PC-9 (cell line): ENCODE measurements around the gene GSTA3.

Experiments used
- EZH2 ChIP-seq: fragments of 200-600 bp; sonication (generic); IDR thresholded peaks from 2 replicates; pipeline ENCODE4 v1.8.0; 2017; ENCODE audit warnings: antibody characterized with exemption, low read depth
- TF ChIP-seq, protein P1 (sequence below): fragments of 200-600 bp; sonication (generic); conservative IDR thresholded peaks from 2 replicates; pipeline ENCODE4 v1.6.1; 2017; ENCODE audit warnings: mixed run types, antibody characterized with exemption, mild to moderate bottlenecking, moderate library complexity

DNA sequence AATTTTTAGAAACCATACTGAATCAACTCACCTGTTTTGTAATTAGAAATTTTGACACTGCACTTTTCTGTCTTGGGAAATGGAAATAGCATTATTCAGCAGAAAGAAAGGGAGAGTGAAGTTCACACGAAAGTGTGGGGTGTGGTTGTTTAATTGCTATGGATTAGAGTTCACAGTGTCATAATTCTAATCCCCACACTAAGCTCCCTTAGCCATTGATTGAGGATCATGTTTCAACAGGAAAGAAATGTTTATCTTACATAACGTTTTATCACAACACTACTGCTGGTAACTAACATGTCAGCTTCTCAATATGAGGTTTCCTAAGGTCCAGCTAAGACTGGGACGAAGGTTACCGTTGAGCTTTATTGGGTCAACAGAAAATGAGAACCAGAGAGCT lies 37.5 kb downstream of the GSTA3 start:
- TF ChIP-seq, protein P1, sequence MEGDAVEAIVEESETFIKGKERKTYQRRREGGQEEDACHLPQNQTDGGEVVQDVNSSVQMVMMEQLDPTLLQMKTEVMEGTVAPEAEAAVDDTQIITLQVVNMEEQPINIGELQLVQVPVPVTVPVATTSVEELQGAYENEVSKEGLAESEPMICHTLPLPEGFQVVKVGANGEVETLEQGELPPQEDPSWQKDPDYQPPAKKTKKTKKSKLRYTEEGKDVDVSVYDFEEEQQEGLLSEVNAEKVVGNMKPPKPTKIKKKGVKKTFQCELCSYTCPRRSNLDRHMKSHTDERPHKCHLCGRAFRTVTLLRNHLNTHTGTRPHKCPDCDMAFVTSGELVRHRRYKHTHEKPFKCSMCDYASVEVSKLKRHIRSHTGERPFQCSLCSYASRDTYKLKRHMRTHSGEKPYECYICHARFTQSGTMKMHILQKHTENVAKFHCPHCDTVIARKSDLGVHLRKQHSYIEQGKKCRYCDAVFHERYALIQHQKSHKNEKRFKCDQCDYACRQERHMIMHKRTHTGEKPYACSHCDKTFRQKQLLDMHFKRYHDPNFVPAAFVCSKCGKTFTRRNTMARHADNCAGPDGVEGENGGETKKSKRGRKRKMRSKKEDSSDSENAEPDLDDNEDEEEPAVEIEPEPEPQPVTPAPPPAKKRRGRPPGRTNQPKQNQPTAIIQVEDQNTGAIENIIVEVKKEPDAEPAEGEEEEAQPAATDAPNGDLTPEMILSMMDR = no peak
- no peak for TF ChIP-seq EZH2
